HG02588 (cell line): Measurements from ENCODE around the gene WNT4.

Experiments
- ATAC-seq: cut with Tn5 transposase; IDR thresholded peaks from one replicate; pipeline ENCODE4 v1.9.1; 2021; ENCODE audit warnings: mild to moderate bottlenecking, moderate library complexity; ENCODE audit not compliant: unreplicated experiment

WNT4 gene

DNA sequence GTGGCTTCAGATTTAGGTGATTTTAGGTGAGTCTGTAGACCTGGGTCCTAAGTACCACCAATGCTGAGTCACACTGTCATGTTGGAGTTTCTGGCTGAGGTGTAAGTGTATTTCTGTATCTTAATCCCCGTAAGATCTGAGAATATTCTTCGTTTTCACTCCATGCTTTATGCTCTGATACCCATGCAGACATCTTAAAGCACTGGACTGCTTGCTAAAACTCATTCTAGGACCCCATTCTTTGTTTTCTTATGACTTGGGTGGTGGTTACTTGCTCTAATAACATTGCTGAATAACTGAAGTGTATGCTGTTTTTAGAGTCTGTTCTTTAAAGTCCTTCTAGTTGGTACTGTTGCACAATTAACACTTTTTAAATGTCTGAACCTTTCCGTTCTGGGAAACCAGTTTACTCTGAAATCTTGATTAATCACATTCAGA is 53.7 kb downstream of the WNT4 start:
- no peak for ATAC-seq

DNA sequence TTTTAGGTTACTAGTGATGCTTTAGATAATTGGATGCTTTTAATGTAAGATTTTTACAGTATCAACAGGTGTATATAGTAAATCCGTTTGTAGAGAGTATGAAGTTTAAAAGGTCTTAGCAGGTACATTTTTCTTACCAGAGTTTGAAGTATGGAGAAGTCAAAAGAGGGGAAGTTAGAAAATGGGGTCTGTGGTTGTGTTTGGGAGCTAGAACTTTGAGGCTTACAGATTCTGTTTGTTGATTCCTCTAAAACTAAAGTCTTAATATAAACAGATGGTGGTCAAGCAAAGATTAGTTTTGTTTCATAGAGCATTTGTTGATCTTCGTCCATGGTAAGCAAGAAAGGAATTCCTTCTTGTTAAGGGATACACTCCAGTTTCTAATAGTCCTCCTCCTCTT is 54.6 kb downstream of the WNT4 start:
- ATAC-seq, result no peak

- ATAC-seq, result no peak
Observed at GRCh38 chr1:22080191-22080590, 62.7 kb downstream of the WNT4 start.

DNA sequence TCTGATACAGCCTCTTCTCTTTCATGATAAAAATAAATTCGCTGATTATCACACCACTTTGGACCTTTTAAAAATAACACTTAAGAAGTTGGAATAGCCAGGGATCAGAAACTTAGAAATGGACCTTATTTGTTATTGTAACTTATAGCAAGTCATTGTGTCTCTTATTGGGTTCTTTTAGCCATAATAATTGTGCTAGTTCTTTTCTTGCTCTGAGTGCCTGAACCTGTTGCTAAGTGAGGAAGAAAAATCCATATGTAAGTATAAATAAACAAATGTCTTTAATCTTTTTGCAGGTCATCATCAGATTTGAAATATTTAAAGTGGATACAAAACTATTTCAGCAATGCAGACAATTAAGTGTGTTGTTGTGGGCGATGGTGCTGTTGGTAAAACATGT is 64.8 kb downstream of the WNT4 start:
- ATAC-seq, result no peak

- no peak for ATAC-seq
Observed at GRCh38 chr1:22077728-22078127, 65.2 kb downstream of the WNT4 start.

DNA sequence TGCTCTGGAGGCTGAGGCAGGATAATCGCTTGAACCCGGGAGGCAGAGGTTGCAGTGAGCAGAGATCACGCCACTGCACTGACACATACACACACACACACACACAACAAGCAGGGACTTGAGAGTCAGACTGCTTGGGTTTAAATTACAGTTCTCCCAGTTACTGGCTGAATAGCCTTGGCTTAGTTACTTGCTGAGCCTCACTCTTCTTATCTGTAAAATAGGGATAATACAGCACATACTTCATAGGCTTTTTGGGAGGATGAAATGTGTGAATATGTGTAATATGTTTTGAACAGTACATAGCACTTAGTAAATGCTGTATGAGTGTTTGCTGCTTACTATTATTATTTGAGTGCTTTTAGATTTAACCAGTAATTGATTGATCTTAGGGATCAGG is 66.6 kb downstream of the WNT4 start:
- no peak for ATAC-seq

DNA sequence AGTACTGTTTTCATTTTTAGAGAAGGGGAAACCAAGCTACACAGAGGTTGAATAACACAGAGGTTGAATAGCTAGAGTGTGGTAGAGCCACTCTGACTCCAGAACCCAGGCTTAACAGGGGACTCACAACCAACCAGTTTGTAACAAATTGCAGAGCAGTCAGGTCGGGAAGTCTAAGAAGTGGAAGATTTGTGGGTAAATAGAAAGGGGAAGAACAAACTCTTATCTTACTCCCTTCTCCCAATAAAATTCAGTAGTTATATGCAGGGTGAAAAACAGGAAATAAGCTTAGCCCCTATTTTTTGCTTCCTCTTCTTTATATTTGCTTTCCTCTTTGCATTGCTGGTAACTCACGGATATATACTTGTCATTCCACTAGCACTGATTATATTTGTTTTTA is 67.2 kb downstream of the WNT4 start:
- no peak for ATAC-seq

GRCh38 chr1:22074803-22075202 is 68.1 kb downstream of the WNT4 start:
- no peak for ATAC-seq

- no peak for ATAC-seq
Observed at GRCh38 chr1:22071511-22071910, 71.4 kb downstream of the WNT4 start.
